Amniotic epithelial cell (primary cell): Measurements from ENCODE around the gene DPP7.

Source experiments
- DNase-seq: peaks from one replicate; pipeline ENCODE4 v3.0.0-alpha.2; 2010; ENCODE audit warnings: low read depth

Gene DPP7

GRCh38 chr9:137110911-137111787 is 3.4 kb downstream of the DPP7 start:
- DNase-seq = no peak

GRCh38 chr9:137110147-137110910 is 4.2 kb downstream of the DPP7 start:
- no peak for DNase-seq

DNA sequence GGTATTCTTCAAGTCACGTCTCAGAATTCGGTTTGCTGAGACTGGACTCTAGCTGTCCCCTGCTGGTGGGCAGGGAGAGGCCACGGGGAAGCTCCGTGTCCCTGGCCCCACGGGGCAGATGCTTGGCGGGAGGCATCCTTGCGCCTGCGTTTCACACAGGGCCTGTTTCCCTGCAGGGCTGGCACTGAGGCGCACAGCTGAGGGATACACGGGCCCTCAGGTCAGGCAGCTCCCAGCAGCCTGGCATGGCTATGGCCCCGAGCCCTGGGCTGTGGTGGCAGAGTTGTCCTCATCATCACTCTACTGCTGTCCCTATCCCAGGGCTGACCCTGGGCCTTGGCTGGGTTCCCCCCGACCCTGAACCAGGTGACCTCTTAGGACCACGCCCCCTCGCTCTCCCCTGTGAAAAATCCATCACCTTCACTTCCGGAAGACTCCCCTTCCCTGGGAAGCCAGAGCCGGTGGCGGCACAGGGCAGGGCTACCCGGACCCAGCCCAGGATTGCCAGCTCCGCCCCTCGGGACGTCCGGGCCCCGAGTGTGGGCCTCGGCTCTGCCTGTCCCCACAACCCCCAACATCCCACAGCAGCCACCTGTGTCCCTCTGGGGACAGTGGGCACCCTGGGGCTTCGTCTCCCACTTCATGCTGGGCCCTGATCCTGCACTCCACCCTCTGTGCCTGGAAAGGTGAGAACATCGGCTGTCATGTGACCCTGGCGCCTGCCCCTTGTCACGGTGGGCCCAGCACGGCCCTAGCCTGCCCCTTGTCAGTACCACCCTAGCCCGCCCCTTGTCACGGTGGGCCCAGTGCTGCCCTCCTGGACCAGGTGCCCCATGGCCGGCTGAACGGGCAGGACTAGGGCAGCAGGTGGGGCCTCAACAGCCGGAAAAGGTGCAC is 5.0 kb downstream of the DPP7 start:
- no peak for DNase-seq

- DNase-seq = peak; percentile 40
Observed at GRCh38 chr9:137108608-137109249, 5.8 kb downstream of the DPP7 start.

GRCh38 chr9:137107982-137108381 is 6.6 kb downstream of the DPP7 start:
- no peak for DNase-seq

DNA sequence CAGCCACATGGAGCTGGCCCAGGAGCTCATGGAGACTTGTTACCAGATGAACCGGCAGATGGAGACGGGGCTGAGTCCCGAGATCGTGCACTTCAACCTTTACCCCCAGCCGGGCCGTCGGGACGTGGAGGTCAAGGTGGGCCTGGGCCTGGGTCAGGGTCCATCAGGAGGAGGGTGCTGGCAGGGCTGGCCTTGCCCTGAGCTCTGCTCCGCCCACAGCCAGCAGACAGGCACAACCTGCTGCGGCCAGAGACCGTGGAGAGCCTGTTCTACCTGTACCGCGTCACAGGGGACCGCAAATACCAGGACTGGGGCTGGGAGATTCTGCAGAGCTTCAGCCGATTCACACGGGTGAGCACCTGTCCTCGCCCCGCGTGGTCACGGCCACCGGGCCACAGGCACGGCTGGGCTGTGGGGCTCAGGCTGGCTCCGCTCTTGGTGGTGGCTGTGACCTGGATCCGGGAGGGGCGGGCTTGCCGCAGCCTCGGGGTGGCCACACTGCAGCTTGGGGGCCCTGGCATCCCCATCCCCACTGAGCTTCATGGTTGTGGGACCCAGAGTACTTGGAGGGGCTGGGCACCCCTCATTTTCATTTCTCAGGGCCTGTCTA is 7.1 kb downstream of the DPP7 start:
- no peak for DNase-seq

DNA sequence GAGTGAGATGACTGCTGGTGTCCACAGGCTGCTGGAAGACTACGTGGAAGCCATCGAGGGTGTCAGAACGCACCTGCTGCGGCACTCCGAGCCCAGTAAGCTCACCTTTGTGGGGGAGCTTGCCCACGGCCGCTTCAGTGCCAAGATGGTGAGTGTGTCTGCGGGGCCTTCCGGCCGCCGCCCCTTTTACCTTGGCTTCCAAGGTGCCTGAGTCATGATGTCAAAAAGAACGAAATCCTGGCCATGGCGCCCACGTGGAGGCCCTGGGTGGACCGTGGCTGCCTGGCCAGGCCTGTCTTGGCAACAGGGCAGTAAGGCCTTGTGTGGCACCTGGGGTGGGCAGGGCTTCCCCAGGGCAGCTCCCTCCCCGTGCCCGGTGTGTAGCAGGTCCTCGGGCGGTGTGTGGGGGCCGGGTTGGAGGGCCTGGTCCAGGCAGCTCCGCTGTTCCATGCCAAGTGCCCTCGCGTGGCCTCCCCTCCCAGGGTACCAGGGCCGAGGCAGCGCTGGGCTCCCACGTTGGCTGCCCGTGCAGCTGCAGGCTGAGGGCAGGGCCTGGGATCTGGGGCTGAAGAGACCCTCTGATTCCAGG is 7.8 kb downstream of the DPP7 start:
- DNase-seq = no peak

- DNase-seq = no peak
Observed at GRCh38 chr9:137105814-137106661, 8.5 kb downstream of the DPP7 start.

GRCh38 chr9:137103206-137103999 is 11.1 kb downstream of the DPP7 start:
- DNase-seq = no peak

GRCh38 chr9:137099231-137099630 is 15.3 kb downstream of the DPP7 start:
- no peak for DNase-seq

- DNase-seq = no peak
Observed at GRCh38 chr9:137097761-137098462, 16.6 kb downstream of the DPP7 start.

DNA sequence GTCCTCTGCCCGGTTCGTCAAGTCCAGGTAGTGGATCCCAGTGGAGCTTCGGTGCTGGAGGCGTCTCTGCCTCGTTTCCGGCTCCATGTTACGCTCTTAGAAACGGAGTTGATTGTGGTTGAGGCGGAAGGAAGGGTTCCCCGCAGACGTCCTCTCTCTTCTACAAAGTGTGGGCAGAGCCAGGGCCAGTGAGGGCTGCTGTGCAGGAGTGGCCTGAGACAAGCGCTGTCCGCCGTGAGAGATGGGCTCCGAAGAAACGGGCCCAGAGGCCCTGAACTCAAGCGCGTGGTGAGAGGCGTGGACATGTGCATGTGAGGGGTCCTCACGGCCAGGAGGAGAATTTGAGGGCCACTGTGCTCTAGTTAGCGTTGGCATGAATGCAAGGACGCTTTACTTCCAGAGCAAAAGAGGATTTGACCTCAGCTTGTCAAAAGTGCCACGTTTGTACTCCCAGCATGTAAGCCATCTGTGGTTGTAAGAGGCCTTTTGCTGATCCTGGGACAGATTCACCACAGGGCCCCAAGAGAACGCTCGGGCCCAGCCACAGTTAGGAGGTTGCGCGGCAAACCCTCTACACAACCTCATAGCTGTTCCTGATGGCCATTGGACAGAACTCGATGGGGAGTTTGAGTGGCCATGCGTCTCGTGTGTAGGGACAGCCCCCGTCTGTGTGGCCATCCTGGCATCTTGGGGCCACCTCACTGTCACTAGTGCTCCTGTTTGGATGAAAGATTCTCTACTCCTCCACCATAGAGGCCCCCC is 17.6 kb downstream of the DPP7 start:
- DNase-seq = no peak

DNA sequence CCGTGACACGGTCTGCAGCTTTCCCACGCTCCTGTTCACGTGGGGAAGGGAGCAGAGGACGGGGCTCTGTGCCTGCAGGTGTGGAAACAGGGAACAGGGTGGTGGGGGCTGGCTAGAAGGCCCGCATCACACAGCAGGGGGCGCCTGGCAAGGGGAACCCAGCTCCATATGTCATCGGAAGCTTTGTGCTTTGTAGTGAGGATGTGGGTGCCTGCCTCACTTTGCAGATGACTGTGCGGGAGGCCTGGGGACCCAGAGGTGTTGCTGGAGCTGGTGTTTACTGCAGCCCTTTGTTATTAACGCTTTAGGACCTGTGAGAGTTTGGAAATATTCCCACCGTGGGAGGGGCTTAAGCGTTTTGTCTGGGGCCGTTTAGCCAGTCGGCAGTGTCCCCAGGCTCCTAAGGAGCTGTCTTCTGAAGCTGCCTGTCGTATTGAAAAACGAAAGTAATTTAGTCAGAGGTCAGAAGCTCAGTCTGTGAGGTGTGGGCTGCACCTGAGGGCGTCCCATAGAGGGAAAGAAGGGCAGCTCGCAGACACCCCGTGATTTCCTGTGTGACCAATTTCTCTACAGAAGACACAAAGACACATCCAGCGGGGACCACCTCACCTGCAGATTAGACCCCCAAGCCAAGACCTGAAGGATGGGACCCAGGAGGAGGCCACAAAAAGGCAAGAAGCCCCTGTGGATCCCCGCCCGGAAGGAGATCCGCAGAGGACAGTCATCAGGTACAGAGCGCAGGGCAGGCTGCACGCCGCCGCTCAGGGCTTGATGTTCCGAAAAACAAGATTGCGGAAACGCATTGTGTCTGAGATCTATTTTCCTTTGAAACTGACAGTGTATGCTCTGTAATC is 18.6 kb downstream of the DPP7 start:
- DNase-seq = no peak

GRCh38 chr9:137089232-137089947 is 25.1 kb downstream of the DPP7 start:
- DNase-seq = no peak

GRCh38 chr9:137088121-137088520 is 26.4 kb downstream of the DPP7 start:
- no peak for DNase-seq

DNA sequence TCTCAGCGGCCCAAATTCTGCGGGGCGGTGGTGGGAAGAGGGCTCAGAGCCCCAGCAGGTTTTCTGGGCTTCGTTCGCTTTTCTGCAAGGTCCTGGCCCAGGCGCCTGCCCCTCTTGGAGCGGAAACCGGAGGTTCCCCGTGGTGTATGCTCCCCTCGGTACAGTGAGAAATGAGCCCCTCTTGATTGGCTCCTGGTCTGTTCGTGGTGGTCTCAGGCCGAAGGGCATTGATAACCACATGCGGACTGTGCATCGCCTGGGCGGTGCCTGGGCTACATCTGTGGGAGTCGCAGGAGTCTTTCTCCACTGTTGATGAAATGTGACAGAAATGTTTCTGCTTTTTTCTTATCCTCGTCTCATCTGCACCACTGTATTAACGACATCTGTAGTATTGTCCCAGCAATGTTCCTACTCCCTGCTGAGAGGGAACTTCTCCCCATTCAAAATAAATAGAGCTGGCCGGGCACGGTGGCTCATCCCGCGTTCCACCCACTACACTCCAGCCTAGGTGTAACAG is 27.1 kb downstream of the DPP7 start:
- DNase-seq = no peak
